ENCODE data around the gene OCLN.
"Not testable (repeated sequence)": the region's sequence is repeated elsewhere in the genome, so short reads cannot be mapped to it uniquely, and the experiment has no call there.

OCLN gene

DNA sequence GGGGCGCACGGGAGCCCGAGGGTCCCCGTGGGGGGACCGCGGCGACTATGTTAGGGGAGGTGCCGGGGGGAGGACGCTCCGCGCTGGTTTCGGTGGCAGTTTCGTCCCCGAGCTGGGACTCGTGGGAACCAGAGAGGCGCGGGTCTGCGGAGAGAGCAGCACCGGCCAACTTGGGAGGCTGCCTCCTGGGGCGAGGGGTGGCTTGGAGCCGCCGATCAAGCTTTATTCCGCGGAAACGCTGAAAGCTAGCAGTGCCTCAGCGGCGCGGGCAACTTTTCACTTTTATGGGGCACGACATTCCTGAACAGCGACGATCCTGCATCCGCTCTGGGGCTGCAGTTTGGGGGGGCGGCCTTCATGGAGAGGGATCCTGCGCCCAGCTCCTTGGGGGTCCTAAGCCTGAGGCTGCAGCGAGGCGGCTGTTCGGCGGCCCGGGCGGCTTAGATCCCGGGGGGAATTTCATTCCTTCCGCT lies 369 bp downstream of the OCLN start:
- no peak for DNase-seq

DNA sequence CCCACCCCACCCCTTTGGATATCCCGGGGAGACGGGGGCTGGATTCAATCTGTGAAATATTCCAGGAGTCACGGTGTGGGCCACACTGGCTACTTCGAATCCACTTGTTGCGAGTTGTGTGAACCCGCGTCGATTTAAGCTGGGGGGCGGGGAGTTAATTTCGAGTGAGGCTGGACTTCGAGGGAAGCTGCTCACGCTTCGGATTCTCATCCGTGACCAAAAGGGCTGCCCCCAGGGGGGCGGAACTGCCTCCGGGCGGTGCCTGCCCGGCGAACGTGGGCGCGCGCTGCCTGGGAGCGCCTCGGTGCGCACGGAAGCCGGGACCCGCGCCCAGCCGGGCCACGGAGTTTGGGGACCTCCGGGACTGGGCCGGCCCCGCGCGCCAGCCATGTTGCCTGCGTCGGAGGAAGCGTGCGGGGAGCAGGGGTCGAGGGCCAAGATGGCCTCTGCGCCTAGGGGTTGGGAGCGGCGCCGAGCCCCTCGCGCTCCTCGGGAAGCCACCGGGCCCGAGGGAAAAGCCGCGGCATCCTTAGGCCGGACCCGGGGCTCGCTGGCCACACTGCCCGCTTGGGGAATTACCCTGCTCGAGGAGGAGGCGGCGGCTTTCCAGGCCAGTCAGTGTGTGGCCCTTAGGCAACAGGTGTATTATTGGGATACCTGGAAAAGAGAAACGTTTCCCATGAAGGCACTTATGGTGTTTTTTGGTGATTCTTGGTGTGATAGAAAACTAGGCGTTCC lies 975 bp downstream of the OCLN start:
- DNase-seq: no peak

DNA sequence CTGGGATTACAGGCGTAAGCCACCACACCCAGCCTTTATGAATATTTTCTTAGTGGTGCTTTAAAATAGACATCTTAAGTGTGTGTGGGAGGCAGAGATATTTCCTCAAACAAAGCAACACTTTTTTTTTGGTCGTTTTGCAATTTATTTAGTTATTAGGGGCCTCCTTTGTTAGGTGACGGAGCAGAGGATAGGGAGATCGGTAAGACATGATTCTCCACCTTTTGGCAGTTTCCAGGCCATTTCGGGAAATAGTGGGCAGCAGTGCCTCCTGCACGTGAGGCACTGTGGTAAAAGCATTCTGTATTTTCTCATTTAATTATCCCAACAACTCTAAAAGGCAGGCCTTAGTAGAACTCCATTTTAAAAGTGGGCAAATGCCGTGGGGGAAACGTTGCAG lies 1.9 kb downstream of the OCLN start:
- no peak for DNase-seq

DNA sequence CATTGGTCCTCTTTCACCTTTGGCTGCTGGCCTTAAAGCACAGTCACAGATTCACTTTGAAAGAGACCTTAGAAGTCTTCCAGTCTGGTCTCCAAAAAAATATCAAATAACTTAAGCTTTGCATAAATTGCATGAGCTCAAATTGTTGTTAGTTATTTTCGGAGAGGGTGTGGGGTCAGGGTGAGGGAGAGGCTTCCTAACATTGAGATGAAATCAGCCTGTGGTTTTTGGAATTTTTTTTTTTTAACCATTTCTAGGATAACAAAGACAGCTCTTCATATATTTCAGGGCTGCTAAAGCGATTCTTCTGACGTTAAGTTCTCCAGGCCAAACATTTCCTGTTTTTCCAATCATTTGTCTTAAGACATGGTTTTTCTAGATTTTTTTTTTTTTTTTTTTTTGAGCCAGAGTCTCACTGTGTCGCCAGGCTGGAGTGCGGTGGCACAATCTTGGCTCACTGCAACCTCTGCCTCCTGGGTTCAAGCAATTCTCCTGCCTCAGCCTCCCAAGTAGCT lies 4.5 kb downstream of the OCLN start:
- DNase-seq: no peak

DNA sequence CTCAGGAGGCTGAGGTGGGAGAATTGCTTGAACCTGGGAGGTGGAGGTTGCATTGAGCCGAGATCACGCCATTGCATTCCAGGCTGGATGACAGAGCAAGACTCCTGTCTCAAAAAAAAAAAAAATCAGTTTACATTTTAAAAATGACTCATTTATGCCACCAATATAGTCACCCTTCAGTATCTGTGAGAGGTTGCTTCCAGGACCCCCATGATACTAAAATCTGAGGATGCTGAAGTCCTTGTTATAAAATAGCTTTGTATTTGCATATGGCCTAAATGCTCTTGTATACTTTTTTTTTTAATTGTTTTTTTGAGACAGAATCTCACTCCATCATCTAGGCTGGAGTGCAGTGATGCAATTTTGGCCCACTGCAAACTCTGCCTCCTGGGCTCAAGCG lies 5.8 kb downstream of the OCLN start:
- no peak for DNase-seq

DNA sequence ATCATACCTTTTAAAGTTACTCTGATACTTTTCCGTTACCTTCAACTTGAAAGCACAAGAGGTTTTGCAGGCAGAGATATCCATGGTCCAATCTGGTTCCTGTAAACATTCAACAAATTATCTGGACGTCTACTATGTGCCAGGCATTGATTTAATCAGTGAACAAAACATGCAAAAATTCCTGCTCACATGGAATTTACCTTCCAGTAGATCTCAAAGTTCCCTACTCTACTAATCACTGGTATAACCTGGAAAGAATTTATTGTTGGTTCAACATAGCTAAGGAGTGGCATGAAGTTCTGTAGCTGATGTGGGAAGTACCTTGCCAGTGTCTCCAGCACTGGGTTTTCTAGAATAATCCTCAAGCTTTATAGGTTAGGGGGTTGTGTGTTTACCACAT lies 9.8 kb downstream of the OCLN start:
- no peak for DNase-seq

DNA sequence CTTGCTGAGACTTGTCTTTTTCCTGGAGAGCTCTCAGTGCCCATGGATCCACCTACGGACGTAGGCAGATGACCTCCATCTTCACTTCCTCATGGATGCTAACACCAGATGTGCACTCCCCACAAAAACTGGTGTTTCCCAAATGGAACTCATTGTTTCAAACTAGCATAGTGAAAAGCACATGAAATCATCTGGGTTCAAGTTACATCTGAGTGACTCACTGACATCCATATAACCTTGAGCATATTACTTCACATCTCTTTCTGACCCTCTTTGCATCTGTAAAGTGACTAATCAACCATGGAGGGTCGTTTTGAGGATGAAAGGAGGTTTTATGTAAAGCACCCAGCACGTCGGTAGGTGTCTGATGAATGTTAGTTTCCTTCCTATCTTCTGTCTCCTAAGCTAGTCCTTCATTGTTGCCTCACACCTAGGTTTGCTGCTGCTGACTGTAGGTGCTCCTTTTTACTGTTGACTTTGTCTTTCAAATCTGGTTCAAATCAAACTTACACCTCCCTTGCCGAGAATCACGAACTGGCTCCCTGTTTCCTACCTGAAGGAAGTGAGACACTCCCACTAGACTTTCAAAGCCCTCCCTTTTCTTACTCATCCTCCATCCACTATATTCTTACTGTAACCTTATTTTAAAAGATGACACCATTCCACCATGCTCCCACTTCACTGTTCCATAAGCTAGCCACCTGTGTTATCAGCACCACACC lies 10.3 kb downstream of the OCLN start:
- no peak for DNase-seq

DNA sequence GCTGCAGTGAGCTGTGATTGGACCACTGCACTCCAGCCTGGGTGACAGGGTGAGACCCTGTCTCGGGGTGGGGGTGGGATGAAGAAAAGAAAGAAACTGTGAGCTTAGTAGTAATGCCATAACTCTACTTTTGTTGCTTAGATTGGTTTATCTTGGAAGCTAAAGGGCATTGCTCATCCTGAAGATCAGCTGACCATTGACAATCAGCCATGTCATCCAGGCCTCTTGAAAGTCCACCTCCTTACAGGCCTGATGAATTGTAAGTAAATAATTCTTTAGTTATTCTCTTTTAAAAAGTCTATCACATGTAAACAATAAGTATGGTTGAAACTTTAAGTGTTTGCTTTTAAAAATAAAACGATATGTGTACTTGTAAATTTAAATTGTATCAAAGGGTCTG lies 11.4 kb downstream of the OCLN start:
- no peak for DNase-seq

DNA sequence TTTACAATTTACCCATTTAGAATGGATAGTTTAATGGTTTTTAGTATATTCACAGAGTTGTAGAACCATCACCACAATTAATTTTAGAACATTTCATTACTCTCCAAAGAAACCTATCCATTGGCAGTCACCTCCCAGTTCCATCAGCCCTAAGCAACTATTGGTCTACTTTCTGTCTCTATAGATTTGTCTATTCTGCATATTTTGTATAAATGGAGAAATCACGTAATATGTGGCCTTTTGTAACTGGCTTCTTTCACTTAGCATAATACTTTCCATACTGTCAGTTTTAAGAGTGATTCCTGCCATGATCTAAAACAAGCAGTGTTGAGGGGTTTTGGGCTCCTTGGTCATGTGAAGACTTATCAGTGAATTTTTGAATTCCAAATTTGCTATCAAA lies 12.7 kb downstream of the OCLN start:
- no peak for DNase-seq

DNA sequence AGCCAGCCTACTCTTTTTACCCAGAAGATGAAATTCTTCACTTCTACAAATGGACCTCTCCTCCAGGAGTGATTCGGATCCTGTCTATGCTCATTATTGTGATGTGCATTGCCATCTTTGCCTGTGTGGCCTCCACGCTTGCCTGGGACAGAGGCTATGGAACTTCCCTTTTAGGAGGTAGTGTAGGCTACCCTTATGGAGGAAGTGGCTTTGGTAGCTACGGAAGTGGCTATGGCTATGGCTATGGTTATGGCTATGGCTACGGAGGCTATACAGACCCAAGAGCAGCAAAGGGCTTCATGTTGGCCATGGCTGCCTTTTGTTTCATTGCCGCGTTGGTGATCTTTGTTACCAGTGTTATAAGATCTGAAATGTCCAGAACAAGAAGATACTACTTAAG lies 16.6 kb downstream of the OCLN start:
- DNase-seq: no peak

DNA sequence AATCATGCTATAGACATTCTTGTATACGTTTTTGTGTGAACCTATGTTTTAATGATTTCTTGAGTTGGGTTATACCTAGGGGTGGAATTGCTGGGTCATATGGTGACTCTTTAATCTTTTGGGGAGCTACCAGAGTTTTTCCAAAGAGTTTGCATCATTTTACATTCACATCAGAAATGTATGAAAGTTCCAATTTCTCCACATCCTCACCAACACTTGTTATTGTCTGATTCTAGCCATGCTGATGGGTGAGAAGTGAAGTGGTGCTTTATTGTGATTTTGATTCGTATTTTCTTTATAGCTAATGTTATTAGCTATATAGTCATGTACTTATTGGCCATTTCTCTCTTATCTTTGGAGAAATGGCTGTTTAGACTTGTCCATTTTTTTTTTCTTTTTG lies 18.1 kb downstream of the OCLN start:
- DNase-seq: no peak

DNA sequence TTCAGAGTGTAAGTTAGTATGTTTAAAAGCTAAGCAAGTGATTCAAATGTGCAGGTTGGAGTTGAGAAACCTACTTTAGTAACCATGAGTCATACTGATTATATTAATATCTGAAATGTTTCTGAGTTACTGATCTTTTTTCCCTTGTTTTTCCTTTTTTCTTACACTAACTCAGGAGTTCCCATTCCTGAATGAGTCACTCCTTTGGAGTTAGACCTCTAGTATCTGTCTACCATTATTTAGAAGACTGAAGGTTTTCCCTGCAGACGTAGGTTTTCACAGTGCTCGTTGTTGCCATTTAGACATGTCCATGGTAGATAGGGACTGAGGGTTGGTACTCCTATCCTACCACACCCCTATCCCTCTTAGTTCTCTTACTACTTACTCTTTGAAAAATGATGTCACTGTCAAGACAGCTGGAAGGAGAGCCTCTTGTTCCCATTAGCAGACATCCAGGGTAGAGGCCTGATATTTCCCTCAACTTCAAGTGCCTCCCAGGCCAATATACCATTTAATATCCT lies 20.2 kb downstream of the OCLN start:
- DNase-seq: no peak

DNA sequence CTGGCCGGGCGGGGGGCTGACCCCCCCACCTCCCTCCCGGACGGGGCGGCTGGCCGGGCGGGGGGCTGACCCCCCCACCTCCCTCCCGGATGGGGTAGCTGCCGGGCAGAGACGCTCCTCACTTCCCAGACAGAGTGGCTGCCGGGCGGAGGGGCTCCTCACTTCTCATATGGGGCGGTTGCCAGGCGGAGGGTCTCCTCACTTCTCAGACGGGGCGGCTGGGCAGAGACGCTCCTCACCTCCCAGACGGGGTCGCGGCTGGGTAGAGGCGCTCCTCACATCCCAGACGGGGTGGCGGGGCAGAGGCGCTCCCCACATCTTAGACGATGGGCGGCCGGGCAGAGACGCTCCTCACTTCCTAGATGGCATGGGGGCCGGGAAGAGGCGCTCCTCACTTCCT lies 23.0 kb downstream of the OCLN start:
- not testable (repeated sequence) for DNase-seq

DNA sequence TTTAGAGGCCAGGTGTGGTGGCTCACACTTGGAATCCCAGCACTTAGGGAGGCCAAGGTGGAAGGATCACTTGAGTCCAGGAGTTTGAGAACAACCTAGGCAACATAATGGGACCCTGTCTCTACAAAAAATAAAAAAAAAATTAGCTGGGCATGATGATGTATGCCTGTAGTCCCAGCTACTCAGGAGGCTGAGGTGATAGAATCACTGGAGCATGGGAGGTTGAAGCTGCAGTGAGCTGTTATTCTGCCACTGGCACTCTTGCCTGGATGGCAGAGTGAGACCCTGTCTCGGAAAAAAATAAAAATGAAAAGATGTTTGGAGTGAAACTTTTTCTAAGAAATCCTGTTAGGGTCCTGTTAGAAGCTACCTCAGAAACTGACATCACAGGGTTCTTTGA lies 24.2 kb downstream of the OCLN start:
- DNase-seq: no peak

DNA sequence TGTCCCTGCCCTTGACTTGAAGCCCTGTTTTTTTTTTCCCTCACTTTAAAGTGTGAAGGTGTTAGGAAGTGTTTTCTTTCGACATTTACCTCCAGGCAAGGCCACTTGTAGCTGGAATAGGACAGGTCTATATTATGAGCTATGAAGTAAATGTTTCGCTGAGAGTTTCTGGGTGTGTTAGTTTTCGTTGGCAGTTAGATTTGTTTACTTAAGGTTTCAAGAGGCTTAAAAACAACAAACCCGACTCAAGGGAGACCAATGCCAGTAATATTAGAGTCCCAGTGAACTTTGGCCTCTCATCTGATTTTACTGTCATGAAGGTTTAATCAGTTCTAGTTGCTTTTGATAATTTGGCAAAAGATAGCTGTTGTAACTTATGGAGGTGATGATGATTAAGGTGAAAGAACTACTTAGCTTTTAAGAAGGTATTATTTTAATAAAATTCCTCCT lies 25.2 kb downstream of the OCLN start:
- DNase-seq: no peak

DNA sequence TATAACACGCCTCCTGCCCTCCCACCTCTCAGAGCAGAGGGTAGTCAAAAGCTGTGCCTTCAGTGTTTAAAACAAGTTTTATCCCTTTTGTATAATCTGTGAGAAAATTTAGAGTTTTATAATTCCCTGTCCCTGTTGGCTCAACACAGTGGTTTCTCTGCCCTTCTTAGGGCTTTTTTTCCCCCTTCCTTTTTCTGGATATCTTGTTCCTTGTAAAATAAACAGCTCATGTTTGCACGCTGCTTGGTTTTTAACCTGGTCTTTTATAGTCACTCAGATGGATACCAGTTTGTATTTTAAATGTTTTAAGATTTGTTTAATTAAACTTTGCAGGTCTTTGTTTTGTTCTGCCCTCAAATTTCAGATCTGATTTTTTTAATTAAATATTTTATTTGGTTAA lies 26.7 kb downstream of the OCLN start:
- DNase-seq: no peak

DNA sequence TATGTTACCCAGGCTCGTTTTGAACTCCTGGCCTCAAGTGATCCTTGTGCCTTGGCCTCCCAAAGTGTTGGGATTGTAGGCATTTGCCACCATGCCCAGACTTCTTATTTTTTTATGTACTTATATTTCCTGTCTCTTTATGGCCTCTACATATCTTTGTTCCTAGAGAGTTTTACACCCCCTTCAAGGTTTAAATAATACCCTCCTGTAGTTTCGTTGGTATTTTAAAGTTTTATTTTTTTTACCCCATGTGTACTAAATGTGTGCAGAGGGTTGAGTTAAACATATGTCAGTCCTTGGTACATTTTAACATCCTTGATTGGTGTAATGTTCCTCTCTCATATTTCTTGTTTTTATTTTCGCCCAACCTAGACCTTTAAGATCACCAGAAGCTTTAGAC lies 29.4 kb downstream of the OCLN start:
- no peak for DNase-seq

DNA sequence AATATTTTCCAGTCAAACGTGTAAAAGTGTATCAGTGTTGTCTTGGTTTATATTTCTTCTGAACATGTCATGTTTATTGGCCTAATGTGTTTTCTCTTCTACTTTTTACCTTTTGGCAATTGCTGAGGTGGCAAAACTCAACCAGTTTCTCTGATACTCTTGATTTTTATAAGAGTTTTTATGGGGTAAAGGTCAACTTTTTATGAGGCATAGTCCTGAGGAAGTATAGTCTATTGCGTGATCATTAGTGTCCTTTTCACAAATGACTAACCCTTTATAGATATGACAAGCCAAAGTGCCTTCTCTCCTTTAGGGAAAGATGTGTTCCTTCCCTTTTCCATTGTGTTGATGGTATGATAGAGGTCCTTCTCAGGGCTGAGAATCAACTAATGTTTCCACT lies 32.9 kb downstream of the OCLN start:
- no peak for DNase-seq

DNA sequence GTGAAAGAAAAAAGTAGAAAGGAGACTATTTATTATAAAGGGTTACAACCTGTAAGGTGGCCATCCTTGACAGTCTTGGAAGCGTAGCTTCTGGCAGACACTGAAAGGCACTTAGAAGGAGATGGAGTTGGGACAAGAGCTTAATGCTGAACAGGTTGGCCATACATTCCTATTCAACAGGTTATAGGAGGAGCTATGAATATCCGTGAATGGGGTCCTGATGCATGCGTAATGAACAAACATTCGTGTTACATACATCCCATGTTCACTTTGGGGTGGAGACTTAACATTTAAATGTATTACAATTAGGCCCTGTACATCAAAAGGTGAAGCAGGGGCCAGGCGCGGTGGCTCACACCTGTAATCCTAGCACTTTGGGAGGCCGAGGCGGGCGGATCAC lies 34.1 kb downstream of the OCLN start:
- no peak for DNase-seq

DNA sequence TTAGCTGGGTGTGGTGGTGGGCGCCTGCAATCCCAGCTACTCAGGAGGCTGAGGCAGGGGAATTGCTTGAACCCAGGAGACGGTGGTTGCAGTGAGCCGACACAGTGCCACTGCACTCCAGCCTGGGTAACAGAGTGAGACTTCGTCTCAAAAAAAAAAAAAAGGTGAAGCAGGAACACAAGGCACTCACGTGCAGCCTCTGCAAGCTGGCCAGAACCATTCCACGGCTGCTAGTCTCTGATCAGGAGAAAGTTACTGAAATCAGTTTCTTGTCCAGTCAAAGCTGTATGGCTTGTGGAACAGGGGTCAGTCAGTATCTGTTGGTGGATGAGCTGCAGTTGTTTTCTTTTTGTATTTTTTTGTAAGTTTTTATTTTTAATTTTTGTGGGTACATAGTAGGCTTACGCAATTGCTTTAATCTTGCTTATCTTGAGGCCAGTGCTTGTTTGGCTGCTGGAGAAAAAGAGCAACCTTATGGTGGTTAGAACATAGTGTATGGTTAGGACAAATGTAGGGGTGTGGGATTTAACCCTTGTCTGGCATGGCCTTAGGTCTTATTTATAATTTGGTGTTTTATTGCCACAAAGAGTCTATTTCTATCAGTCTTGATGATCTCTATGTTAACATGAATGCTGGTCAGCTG lies 34.7 kb downstream of the OCLN start:
- no peak for DNase-seq

DNA sequence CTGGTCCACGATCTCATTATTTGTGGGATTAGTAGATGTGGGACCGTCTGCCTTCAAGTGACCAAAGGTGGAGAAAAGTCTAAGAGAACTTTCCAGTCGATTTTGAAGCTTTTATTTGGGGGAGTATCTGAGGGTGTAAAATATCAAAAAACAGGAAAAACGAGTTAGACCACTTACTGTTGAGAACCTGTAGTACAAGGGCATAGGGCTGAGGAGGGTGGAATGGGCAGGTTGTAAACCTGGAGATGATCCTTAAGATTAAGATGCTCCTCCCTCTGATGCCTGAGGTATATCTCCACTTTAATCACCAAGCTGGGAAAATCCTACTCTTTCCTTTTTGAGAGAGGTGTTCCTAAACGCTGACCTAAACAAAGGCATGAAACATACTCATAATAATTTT lies 35.4 kb downstream of the OCLN start:
- no peak for DNase-seq

DNA sequence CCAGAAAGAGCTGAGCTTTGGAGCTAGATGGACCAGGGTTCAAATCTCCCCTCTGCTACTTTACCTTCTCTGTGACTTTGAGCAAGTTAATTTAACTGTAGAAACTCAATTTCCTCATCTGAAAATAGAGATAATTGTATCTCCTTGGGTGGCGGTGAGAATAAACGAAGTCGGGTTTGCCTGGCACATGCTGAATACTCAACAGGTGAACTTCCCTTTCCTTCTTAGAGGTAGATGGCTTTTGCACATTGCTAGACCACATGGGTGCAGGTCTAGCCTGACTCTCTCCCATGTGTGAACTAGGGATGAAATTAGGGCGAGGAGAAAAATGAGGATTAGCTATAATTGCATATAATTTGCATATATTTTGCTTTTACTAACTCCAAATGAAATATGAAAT lies 36.0 kb downstream of the OCLN start:
- no peak for DNase-seq

DNA sequence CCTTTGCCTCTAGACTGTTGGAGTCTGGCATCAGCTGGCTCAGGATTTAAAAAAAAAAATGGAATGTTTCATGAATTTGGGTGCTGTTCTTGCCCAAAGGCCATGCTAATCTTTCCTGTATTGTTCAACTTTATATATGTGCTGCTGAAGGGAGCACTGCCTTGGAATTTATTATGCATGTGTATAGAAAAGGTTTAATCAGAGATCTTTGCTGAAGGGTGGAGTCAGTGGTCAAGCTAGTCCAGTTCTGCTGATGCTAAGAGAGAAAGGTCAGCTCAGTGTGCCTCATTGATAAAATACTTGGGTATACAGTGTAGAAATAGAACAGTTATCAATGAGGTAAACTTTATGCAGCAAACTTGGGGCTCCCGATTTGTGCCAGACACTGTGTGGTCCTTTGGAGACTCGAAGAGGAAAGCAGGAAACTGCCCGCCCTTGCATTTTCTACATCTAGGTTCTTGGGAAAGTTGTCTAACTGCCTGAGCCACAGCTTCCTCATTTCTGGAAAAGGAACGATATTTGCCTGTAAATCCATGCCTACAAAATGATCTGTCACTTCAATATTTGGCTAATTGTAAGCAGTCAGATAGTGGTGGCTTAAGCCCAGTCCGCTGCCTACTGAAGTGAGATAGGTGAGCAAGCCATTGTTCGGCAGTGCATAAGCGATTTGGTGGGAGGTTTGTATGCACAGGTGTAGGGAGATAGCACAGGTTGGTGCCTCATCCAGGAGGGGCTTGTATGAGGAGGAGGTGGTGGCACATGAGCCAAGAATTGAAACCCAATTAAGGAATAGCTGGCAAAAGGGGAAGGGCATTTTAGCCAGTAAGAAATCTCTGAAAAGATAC lies 38.2 kb downstream of the OCLN start:
- DNase-seq: no peak
